Measurements from ENCODE around the gene OSBPL1A. TPM values are rescaled to one million over a fixed set of nuclear protein-coding genes. Genes with fewer than 3 reads are reported as not detected.
A peak's percentile ranks its signal among the peaks of the same experiment; 100 is the strongest.

The OSBPL1A gene
- total RNA-seq, 4 donors from 2014 or later = 61.5 to 227 (median 98.7) TPM

DNA sequence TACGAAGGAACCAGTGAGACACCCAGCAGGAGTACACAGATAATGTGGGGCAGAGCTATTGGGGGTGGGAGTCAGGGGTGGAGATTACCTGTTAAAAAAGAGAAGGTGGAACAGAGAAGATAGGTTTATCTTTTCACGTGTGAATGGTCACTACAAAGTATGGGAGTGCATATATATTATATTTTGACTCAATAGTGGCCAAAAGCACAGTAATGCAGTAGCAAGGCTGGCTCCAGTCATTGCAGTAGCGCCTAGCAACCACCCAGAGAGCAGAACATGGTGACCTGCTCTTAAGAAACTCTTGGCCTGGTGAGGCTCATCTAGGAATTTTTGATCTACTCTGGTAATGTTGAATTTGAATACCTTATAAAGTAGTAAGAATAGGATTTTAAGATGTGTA, 29.9 kb upstream of the OSBPL1A start:
- no peak overlapping the region for H3K27ac ChIP-seq
- ATAC-seq (no peak), DNase-seq (no peak)
- H3K4me1 ChIP-seq = peaks cover 7 to 11% of the 10 kb centered on the region in 2 donors
- TF ChIP-seq, protein P1, sequence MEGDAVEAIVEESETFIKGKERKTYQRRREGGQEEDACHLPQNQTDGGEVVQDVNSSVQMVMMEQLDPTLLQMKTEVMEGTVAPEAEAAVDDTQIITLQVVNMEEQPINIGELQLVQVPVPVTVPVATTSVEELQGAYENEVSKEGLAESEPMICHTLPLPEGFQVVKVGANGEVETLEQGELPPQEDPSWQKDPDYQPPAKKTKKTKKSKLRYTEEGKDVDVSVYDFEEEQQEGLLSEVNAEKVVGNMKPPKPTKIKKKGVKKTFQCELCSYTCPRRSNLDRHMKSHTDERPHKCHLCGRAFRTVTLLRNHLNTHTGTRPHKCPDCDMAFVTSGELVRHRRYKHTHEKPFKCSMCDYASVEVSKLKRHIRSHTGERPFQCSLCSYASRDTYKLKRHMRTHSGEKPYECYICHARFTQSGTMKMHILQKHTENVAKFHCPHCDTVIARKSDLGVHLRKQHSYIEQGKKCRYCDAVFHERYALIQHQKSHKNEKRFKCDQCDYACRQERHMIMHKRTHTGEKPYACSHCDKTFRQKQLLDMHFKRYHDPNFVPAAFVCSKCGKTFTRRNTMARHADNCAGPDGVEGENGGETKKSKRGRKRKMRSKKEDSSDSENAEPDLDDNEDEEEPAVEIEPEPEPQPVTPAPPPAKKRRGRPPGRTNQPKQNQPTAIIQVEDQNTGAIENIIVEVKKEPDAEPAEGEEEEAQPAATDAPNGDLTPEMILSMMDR (IDR thresholded peaks at IDR 0.05 in 4 of 5, conservative IDR thresholded peaks at IDR 0.05 in 1 of 5) = no peak
- no peak for TF ChIP-seq POLR2A (IDR thresholded peaks at IDR 0.05)
- peak overlapping the region; percentile 69 to 92 (median 80) for H3K4me3 ChIP-seq
- in situ Hi-C loops (cut with MboI; ENCODE audit: low sequenced_read_pairs in 4 of 4) (loop anchor here in 1 of 4 donors (25.0 kb wide), 1 partner anchor 90 kb away; no protein-coding TSS in a partner anchor), intact Hi-C loops (cut with DNase I; ENCODE audit: low total_unique reads) (loop anchor here (2.0 kb wide), 1 partner anchor 31 kb away; the partner anchor contains the start of gene OSBPL1A)
- no peaks in the 10 kb centered on the region for H3K9me3 ChIP-seq
- H3K27me3 ChIP-seq = peaks cover 9 to 31% (median 12%) of the 10 kb centered on the region in 3 donors
- no peaks in the 10 kb centered on the region for H3K36me3 ChIP-seq

DNA sequence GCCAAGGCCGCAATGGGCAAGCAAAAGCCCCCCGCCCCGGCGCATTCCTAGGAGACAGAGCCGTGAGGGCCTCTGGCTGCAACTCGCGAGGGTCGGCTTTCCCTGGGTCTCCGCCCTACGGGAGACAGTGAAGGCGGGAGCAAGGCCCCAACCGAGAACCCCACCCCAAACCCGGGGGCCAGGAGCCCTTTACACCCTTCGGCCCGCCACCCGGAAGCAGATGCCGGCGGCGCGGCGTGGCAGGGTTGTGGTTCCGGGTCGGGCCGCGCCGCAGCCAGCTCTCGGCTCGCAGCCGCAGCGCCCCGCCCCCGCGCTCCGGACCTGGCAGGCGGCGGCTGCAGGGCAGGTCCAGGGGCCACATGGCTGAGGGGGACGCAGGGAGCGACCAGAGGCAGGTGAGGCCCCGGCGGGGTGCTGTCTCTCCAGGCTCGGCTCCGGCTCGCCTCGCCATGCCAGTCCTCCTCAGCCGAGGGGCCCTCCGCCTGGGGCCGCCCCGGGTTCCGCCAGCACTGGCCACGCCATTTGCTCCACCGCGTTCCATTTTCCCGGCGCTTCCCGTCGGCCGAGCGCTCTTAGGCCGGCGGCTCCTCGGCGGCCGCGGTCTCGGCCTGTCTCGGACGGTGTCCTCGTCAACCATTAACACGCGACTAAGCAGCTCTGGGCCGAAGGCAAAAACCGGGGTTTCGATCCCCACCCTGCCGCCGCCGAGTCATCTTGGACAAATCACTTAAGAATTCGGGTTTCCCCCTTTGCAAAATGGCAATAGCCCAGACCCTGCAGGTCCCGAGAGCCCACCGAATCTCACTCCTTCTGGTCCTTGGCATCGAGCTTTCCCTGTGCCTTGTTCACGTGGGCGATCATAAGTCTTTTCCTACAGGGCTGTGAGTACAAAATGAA, 29.0 kb upstream of the OSBPL1A start, which contains the start of gene IMPACT:
Gene IMPACT, plus strand, starts transcription at position 273 of the 897 bp plus-strand sequence. Its CDS starts 87 bp downstream, at position 360.
- intact Hi-C loops (cut with DNase I; ENCODE audit: low total_unique reads) = loop anchor here (2.0 kb wide), 1 partner anchor 30 kb away; the partner anchor contains the start of gene OSBPL1A
- in situ Hi-C loops (cut with MboI; ENCODE audit: low sequenced_read_pairs in 4 of 4) = loop anchor here in 1 of 4 donors (25.0 kb wide), 1 partner anchor 89 kb away; no protein-coding TSS in a partner anchor

GRCh38 chr18:24426073-24426397, 28.4 kb upstream of the OSBPL1A start:
- H3K27ac ChIP-seq = peak overlapping the region; percentile 46 to 81 (median 72)
- no peak for TF ChIP-seq POLR2A (IDR thresholded peaks at IDR 0.05)
- TF ChIP-seq, protein P1 (IDR thresholded peaks at IDR 0.05 in 4 of 5, conservative IDR thresholded peaks at IDR 0.05 in 1 of 5) = no peak
- peaks cover 7 to 11% of the 10 kb centered on the region in 2 donors for H3K4me1 ChIP-seq
- peak overlapping the region; percentile 69 to 92 (median 80) for H3K4me3 ChIP-seq
- in situ Hi-C loops (cut with MboI; ENCODE audit: low sequenced_read_pairs in 4 of 4) (loop anchor here in 1 of 4 donors (25.0 kb wide), 1 partner anchor 89 kb away; no protein-coding TSS in a partner anchor), intact Hi-C loops (cut with DNase I; ENCODE audit: low total_unique reads) (loop anchor here (2.0 kb wide), 1 partner anchor 29 kb away; the partner anchor contains the start of gene OSBPL1A)
- DNase-seq (no peak), ATAC-seq (no peak)
- H3K36me3 ChIP-seq = no peaks in the 10 kb centered on the region
- H3K27me3 ChIP-seq = peaks cover 12 to 37% (median 15%) of the 10 kb centered on the region in 3 donors
- H3K9me3 ChIP-seq = no peaks in the 10 kb centered on the region

More for the DNA sequence above, 29.0 kb upstream of the OSBPL1A start, which contains the start of gene IMPACT:
- H3K4me3 ChIP-seq = peak within 1 kb of the TSS; percentile 69 to 92 (median 80)
- peak within 1 kb of the TSS; percentile 46 to 81 (median 72) for H3K27ac ChIP-seq
- TF ChIP-seq, protein P1 (IDR thresholded peaks at IDR 0.05 in 4 of 5, conservative IDR thresholded peaks at IDR 0.05 in 1 of 5) = no peak
- TF ChIP-seq POLR2A (IDR thresholded peaks at IDR 0.05) = peak; percentile 30
- H3K27me3 ChIP-seq = peaks cover 12 to 37% (median 15%) of the 10 kb centered on the region in 3 donors
- no peaks in the 10 kb centered on the region for H3K36me3 ChIP-seq
- peak; percentile 91 to 93 for ATAC-seq
- DNase-seq = peak; percentile 50 to 64
- peaks cover 7 to 11% of the 10 kb centered on the region in 2 donors for H3K4me1 ChIP-seq
- no peaks in the 10 kb centered on the region for H3K9me3 ChIP-seq

GRCh38 chr18:24421831-24422230, 24.2 kb upstream of the OSBPL1A start:
- TF ChIP-seq, protein P1 (IDR thresholded peaks at IDR 0.05 in 4 of 5, conservative IDR thresholded peaks at IDR 0.05 in 1 of 5) = no peak
- intact Hi-C loops (cut with DNase I; ENCODE audit: low total_unique reads) (no loop called here), in situ Hi-C loops (cut with MboI; ENCODE audit: low sequenced_read_pairs in 4 of 4) (no loop called here)
- DNase-seq (no peak), ATAC-seq (no peak)
- Histone ChIP-seq H3K9me3 (no peaks in the 10 kb centered on the region), H3K27ac (no peak overlapping the region), H3K4me3 (no peak overlapping the region), H3K36me3 (no peaks in the 10 kb centered on the region), H3K27me3 (peaks cover 21 to 59% (median 28%) of the 10 kb centered on the region in 3 donors), H3K4me1 (no peaks in the 10 kb centered on the region)
